GM19043 (cell line): ENCODE results near the gene AP1B1.

Experiments
- ATAC-seq: cut with Tn5 transposase; IDR thresholded peaks from one replicate; pipeline ENCODE4 v1.9.1; 2021; ENCODE audit warnings: low read depth; ENCODE audit not compliant: unreplicated experiment

Gene AP1B1

GRCh38 chr22:29334696-29335344 is 53.5 kb downstream of the AP1B1 start:
- ATAC-seq, result no peak

- no peak for ATAC-seq
Measured at GRCh38 chr22:29334148-29334547, 54.2 kb downstream of the AP1B1 start.

GRCh38 chr22:29332886-29333496 is 55.4 kb downstream of the AP1B1 start:
- ATAC-seq, result no peak

GRCh38 chr22:29331658-29332300 is 56.6 kb downstream of the AP1B1 start:
- ATAC-seq, result no peak

- ATAC-seq, result no peak
Measured at GRCh38 chr22:29331213-29331612, 57.2 kb downstream of the AP1B1 start.

GRCh38 chr22:29330753-29331152 is 57.6 kb downstream of the AP1B1 start:
- no peak for ATAC-seq

- ATAC-seq, result no peak
Measured at GRCh38 chr22:29330291-29330690, 58.1 kb downstream of the AP1B1 start.

- no peak for ATAC-seq
Measured at GRCh38 chr22:29329581-29329980, 58.8 kb downstream of the AP1B1 start.

- ATAC-seq, result no peak
Measured at GRCh38 chr22:29328566-29329500, 59.5 kb downstream of the AP1B1 start.

GRCh38 chr22:29328055-29328454 is 60.3 kb downstream of the AP1B1 start:
- no peak for ATAC-seq

- no peak for ATAC-seq
Measured at GRCh38 chr22:29327089-29327764, 61.1 kb downstream of the AP1B1 start.

GRCh38 chr22:29326481-29326880 is 61.9 kb downstream of the AP1B1 start:
- ATAC-seq, result no peak

- ATAC-seq, result no peak
Measured at GRCh38 chr22:29325785-29326315, 62.5 kb downstream of the AP1B1 start.

- ATAC-seq, result no peak
Measured at GRCh38 chr22:29325356-29325755, 63.0 kb downstream of the AP1B1 start.

- no peak for ATAC-seq
Measured at GRCh38 chr22:29323641-29324040, 64.7 kb downstream of the AP1B1 start.

GRCh38 chr22:29320546-29320945 is 67.8 kb downstream of the AP1B1 start:
- no peak for ATAC-seq

GRCh38 chr22:29319072-29319471 is 69.3 kb downstream of the AP1B1 start:
- no peak for ATAC-seq

GRCh38 chr22:29317827-29318454 is 70.4 kb downstream of the AP1B1 start:
- no peak for ATAC-seq

GRCh38 chr22:29316141-29316828 is 72.1 kb downstream of the AP1B1 start:
- no peak for ATAC-seq
